GM21381 (cell line): ENCODE measurements around the gene ZBTB16.

Experiments
- ATAC-seq: cut with Tn5 transposase; IDR thresholded peaks from one replicate; pipeline ENCODE4 v1.9.1; 2021; ENCODE audit warnings: mild to moderate bottlenecking, moderate library complexity; ENCODE audit not compliant: unreplicated experiment

Gene ZBTB16

DNA sequence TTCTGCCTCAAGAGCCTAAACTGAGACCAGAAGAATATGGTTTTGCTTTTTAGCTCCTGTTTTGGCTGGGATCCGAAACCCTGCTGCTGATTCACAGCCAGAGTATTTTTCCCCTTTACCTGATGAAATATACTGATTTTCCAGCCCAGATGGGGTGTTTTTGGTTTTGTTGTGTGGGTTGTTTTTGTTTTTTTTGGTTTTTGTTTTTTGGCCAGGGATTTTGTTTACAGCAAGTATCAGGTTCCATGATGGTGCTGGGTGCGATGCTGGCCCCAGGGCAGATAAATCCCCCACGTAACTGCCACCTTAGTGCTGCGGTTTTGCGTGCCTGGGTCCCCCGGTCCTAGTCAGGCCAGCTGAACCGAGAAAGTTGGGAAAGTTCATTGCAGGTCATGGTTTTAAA is 103.7 kb downstream of the ZBTB16 start:
- ATAC-seq = no peak

DNA sequence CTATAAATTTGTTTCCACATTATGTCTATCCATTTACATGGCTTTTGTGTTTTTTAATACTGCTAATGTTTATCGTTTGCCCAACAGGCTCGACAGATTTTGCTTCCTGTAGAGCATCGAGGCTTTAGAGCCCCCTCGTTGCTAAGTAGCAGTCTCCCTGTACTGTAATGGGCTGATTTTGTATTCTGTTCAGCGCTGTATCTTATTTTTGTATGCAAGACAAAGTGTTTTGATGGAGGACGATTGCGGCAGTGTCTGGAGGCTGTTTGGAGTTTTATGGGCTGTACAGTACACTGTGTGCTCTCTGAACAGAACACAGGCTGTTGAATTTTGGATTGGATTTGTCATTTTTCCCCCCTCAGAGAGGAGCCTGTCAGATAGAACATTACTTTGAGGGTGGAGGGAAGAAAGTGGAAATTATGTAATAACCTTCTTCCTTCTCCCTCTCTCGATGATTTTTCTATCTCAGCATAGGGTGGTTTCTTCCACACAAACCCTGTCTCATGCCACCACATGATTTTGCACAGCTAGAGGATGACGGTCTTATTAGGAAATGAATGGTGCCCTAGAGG is 104.4 kb downstream of the ZBTB16 start:
- ATAC-seq = no peak

DNA sequence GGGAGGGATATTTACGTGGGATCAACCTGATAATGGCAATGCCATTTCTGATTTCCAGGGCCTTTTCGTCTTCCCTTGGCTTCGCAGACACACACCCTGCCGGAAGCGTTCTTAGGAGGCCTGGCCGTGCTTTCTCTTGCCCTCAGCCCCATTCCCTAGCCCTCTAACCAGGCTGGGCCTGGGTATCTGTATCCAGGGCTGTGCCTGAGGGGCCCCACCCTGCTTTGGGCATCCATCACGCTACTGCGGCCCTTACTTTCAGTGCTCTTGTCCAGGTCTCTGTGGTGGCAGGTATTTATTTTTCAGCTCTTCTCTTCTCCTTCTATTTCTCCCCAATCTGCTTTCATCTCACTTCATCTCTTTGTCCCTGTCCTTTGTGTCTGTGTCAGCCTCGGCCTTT is 105.0 kb downstream of the ZBTB16 start:
- ATAC-seq = no peak

DNA sequence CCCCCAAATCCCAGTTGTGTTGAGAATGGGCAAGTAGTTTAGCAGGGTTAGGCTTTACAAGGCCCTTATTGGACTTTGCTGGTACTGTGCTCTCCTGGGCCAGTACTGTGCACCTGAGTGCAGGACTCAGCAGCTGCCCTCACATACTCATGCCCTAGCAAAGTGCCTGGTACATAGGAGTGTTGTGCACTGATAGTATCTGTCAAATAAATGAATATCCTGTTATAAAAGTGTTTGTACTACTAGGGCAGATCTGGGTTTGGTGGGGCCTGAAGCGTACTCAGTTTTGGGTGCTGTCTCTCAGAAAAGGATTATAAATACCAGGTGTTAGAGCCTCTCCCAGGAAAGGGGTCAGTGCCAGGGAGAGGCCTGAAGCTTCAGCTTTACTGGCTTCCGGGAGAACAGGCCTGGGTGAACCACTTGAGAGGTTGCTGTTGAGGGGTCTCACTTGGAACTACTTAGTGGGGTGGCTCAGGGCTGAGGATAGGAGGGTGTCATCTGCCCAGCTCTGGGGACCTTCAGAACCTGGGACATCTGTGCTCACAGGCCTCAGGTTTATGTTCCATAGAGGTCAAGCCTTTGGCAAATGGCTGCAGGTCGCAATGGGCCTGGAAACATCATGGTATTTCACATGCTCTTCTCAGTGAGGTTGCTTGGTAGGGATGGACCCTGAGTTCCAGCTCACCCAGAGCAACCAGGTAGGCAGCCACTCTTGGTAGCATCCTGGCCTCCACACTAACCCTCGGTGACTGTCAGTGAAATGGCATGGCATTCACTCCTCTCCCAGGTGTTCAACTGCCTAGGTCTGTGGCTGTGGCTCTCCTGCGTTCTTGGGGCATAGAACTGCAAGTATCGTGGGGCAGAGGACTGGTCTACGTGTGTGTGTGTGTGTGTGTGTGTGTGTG is 106.1 kb downstream of the ZBTB16 start:
- no peak for ATAC-seq

DNA sequence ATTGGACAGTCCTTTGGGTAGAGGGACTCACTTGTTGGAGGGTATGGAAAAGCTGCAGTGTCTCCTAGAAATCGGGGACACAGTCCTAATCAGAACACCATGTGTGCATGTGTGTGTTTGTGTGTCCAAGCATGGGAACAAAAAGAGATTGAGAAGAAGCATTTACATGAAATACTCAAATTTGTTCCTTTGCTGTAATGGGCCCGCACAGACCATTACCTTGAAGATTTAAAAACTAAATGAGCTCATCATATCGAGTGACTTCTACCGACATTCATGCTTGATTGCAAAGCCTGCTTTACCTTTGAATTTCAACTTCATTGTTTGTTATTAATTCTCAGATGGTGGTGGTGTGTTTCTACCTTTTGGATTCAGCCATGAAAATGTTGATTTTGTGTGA is 106.9 kb downstream of the ZBTB16 start:
- no peak for ATAC-seq

DNA sequence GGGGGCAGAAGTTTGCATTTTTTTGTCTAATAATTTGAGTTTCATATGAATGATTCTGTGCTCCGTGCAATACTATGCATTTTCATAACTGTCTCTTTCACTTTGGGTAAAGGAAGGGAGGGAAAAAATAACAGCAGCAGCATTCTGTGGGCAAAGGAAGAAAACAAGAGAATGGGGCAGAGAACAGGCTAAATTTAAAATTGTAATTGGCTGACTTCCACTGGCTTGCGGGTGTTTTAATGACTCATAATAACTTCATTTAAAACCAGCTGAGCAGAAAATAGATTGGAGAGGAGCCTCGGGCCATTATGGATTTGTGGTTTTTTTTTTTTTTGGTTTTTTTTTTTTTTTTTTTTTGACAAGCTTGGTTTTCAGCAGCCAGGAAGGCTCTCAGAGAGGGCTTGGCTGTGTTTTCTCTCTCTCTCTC is 107.4 kb downstream of the ZBTB16 start:
- ATAC-seq = no peak

DNA sequence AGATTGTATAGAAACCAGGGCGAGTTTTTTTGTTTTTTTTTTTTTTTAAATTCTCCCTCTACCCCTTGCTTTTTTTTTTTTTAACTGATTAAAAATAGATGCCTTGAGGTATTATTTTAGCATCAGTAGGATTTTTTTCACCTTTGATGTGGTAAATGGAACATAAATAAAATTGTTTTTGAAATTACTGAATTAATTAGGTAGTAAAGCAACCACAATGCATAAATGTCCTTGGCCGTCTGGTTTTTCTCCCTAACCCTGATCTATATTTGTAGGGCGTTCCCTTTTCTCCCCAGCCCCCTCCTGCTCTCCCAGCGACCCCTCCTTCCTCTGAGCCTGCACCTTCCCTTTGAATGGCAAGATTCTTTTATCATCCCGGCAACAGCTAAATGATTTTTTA is 107.8 kb downstream of the ZBTB16 start:
- no peak for ATAC-seq

DNA sequence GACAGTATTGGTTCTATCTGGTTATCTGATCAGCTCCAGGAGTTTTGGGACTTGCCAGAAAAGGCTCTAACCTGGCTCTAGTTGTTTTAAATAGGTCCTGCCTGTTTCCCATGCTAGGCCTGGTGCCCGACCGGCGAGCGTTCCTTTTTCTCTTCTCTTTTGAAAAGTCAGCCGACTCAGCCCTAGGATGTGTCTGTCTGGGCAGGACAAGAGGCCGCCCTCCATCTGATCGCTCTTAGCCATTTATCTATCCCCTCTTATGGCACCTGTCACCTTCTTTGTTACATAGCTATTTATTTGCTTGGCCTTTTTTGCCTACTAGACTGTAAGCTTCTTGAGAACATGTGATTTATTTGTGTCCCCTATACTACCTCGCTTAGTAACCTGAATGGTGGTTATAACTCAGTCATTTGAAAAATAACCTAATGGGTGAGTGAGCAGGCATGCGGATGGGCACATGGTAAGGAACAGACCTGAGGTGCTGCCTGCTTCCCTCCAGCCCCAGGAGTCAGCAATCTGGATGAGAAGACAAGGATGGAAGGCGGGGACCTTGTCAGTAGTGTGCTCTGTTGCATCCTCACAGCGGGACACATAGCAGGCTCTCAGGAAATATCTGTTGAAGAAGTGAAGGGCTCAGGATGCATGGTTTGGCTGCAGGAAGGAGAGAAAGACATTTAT is 108.4 kb downstream of the ZBTB16 start:
- no peak for ATAC-seq

DNA sequence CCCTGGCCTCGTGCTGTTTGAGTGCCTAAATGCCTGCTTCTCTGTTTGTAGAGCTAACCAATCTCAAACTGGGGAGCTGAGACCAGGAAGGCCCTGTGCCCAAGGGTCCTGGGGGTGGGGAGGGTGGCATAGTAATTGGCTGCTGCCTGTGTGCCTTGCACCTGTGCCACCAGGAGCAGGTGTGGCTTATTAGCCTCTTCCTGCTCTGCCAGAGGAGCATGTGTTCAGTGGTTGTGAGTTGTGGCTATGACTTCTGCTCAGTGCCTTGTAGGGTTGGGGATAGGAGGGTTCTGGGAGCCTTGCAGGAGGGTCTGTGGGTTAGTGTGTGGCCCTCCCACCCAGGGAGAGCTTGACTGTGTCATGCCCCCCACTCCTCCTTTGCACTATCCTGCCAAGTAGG is 109.2 kb downstream of the ZBTB16 start:
- no peak for ATAC-seq

DNA sequence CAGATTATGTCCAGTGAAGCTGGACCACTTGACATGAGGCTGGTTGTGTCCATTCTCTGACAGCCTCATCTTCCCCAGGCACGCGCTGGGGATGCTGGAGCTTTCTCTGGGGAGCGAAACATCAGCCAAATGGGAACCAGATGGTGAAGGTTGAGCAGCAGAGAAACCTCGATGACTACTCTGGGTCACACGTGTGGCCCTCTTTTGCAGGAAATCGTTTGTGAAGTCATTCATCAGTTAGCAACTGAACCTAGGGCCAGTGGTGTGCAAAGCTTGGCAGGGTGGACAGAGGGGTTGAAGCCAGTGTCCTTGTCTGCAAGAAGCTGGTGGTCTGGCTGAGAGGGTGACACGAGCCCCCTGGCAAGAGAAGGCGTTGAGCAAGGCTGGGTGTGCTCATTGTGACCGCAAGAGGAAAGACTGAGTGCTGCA is 109.8 kb downstream of the ZBTB16 start:
- ATAC-seq = no peak

DNA sequence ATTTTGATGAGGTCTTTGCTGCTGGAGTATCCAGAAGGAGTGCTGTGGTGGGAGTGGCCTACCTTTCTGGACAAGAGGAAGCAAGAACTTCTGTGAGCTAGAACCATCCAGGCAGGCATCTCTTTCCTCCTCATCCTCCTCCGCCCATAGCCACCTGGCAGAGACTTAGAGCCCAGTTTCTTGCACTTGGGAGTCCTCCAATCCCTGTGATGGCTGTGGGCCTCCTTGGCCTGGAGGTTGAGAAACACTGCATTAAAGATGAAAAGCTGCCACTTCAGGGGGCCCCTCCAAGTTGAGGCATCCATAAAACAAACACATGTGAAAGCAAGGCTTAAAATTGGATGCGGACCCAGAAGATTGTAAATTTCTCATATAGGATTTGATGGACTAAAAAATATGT is 110.3 kb downstream of the ZBTB16 start:
- ATAC-seq = no peak

DNA sequence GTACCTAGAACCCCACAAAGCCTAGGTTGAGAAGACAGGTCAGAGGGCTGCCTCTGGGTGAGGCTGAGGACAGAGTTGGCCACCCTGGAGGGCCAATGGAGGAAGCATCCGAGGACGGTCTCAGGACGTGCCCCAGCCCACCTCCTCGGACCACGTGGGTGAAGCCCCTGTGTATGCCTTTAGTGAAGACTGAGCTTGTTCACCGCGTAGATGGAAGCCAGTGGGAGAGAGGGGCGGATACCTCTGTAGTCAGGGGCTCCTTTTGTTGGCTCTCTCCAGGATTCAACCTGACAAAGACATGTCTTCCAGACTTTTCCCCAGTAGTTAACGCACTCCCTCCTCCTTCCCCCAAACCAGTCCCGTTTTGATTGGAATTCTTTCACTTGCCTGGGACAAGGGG is 110.7 kb downstream of the ZBTB16 start:
- no peak for ATAC-seq

DNA sequence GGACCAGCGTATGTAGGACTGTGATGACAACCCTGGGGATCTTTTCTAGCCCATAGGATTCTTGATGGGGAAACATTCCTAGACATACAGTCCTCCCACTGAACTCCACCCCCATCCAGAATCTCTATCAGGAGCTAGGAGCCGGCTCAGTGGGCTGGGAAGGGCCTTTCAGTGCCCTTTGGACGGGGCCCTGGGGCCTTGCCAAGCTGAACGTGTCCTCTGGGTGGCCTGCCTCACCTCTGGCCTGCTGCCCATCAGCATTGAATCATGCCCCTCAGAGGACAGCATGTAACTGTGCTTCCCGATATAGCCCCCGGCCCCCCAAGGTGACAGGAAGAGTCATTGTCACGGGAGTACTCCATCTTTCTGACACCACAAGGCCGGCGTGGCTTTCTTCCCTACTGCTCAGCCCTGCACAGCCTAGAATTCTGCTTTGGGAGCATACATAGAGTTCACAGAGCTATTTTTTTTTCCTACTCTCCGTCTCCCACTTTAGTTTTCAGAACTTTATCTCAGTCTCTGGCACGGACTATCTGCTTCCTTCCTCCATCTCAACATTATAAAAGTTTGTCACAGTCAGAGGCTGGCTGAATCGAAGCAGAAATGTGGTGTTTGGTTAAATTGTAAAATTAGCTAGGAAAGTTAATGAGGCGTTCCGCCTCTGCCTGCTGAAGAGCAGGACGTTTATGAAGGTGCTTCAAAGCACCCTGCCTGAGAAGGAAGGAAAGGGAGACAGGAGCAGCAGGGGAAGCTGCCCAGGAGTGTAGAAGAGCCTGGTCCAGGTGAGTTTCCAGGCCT is 111.9 kb downstream of the ZBTB16 start:
- no peak for ATAC-seq

DNA sequence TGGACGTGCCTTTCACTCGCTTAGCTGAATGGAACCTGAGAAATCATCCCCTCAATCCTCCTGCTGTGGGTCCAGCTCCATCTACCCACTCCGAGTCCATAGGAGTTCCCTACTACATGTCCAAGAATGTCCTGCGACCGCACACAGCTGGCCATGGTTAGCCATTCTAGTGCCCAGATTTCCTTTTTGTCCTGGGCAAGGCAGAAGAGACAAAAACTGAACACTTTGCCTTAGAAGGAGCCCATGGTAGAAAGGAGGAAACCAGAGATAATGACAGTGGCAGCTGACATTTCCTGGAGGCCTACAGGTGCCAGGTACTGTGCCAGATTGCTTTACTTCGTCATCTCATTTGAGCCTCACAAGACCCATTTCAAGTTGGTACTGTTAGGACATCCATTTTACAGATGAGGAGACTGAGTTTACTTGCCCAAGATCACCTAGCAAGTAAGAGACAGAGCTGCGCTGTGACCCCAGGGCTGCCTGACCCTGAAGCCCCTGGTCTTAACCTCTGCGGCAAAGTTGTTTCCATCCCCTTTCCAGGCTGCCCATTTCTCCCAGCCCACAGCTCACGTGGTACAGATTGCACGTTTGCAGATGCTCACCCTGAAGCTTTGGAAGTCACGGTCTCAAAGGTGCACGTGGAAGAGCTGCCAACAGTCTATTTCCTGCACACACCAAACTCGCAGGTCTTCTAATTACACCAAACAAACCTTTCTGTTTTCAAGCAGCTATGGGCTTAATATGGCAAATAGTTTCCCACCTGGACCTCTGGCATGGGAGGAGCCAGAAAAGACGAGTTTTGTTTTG is 112.7 kb downstream of the ZBTB16 start:
- ATAC-seq = no peak

DNA sequence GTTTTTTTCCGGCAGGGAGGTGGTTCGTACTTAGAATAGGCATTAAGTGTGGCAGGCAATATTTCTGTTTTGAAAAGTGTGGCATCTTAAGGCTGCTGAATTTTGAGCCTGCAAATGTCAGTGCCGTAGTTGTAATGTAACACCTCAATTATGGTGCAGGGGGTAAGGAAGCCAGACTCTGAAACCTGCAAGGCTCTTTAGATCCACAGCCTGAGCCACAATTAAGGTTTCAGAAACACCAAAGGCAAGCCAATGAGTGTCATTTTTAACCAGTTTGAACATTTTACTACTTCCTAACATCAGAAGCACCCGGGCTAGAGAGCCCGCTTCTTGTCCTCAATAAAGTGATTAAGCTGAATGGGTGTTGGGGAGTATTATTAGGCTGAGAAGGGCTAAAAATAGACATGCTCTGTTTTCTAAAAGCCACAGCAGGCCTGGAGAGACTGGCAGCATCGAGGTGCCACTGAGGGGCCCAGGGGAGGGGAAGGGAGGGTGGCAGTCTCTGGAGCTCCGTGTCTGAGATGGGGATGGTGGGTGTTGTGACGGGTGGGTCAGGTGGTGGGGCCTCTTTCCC is 113.4 kb downstream of the ZBTB16 start:
- ATAC-seq = no peak

DNA sequence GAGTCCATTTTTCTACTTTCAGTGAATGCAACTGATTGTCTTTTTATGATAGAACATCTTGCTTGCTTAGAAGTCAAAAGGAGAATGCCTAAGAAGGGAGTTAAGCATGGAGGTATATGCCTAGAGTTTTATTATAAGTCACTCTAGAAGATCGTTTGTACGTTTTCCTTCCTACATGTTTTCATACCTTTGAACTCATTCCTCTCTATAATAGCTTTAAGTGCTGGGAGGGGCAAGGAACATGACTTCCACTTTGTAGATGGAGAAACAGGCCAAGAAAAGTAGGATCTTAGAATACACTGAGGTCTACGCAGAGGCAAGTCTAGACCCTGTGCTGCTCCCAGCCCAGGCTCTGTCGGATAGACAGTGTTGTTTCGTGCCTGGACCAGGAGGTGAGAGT is 114.3 kb downstream of the ZBTB16 start:
- ATAC-seq = no peak

DNA sequence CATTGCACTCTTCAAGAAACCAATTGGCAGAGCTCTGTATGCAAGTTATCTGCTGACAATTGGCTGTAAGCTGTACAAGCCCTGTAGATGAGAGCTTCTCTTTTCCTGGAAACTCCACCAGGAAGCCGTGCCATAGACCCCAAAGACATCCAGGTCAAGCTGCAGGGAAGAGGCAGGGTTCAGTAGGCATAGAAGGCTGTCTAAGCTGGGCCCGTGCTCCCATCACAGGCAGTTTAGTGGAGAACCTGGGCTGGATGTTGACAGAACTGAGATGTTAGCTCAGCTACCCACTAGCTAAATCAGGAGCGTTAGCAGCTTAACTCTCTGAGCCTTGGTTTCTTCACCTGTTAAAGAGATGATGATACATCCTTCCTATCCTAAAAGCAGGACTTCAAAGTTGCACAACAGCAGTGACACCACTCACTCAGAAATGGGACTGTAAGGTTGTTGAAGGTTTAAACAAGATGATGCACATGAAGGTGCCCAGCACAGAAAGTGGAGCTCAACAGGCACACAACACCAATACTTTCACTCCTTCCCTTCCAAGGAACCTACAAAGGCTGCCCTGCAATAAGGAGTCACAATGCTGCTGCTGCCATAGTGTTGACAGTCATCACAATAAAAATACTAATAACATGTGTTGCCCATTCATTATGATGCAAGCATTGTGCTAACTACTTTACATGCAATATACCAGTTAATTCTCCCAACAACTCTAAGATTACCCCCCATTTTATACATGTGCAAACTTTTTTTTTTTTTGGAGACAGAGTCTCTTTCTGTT is 115.4 kb downstream of the ZBTB16 start:
- no peak for ATAC-seq

DNA sequence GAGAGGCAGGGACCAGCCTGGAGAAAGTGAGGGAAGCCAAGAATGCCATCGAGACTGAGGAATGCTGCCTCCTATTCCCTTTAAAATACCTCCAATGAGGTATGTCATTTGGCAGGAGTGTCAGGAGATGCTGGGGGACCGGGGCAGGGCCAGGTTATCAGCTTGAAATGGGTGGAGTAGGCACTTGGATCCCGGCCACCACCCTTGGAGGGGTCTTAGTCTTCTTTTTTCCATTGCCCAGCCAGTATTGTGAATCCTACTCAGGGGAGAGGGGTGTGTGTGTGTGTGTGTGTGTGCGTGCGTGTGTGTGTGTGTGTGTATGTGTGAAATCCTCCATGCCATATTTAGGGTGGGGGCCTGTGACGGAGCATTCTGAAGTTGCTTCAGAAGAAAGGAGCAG is 116.2 kb downstream of the ZBTB16 start:
- ATAC-seq = no peak

DNA sequence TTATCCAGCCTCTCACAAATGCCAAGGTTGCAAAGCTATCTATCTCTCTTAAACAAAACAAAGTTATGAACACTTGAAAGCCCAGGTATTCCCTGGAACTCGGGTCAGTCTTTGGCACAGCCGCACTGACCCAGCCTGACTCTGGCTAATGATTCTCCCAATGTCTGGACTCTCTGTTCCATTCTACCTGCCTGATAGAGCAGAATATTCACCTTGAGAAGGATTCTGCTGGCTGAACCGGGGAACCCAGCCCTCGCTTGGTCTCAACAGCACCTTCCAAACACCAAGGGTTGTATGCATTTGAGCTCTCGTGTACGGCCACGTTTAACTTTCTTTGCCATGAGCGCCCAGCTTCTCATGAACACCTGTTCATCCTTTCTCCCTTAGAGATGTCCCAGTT is 116.8 kb downstream of the ZBTB16 start:
- ATAC-seq = no peak
